Measurements from ENCODE around the gene P2RY11.
A peak's percentile ranks its signal among the peaks of the same experiment; 100 is the strongest.

P2RY11 gene

GRCh38 chr19:10093295-10094186 lies 18.0 kb upstream of the P2RY11 start:
- DNase-seq (ENCODE audit: low read depth in 2 of 2) = no peak

GRCh38 chr19:10095622-10095947 lies 15.9 kb upstream of the P2RY11 start:
- DNase-seq (ENCODE audit: low read depth in 2 of 2) = no peak

DNA sequence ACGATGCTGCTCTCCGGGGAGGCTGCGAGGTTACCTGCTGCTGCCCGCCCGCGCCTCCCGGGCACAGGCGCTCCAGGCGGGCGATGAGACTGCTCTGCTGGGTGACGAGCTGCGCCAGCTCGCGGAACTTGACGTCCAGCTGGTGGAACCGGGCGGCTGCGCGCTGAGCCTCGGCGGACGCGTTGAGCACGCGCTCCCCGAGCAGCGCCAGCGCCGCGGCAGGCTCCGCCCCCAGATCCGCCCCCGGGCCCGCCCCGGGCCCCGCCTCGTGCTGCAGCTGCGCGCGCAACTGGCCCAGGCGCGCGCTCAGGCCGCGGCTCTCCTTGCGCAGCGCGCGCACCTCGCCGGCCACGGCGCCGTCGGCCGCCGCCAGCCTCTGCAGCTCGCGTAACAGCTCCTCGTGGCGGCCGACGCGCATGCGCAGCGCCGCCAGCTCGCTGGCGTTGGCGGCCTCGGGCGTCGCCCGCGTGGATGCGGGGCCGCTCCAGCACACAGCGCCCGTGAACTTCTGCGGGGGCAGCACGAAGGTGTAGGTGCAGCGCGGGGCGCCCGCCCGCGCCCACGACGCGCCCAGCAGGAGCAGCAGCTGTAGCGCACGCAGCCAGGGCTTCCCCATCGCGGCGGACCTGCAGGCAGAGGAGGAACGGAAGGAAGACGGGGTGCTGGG lies 15.4 kb upstream of the P2RY11 start:
- DNase-seq (ENCODE audit: low read depth in 2 of 2) = peak; percentile 75 to 87

DNA sequence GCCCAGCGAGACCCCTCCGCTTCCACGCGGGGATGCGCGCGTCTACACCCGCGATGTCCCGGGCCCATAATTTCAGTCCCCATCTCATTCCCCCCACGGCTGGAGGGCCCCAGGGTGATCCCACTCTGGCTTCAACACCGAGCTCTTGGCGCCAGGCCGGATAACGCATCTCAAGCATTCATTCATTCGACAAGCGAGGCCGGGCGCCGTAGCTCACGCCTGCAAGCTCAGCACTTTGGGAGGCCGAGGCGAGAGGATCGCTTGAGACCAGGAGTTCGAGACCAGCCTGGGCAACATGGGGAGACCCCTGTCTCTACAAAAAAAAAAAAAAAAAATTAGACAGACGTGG lies 14.9 kb upstream of the P2RY11 start:
- DNase-seq (ENCODE audit: low read depth in 2 of 2) = no peak

- DNase-seq (ENCODE audit: low read depth in 2 of 2) = no peak
Observed at GRCh38 chr19:10100163-10100785, 11.2 kb upstream of the P2RY11 start.

GRCh38 chr19:10102787-10103236 lies 8.7 kb upstream of the P2RY11 start:
- no peak for DNase-seq (ENCODE audit: low read depth in 2 of 2)

DNA sequence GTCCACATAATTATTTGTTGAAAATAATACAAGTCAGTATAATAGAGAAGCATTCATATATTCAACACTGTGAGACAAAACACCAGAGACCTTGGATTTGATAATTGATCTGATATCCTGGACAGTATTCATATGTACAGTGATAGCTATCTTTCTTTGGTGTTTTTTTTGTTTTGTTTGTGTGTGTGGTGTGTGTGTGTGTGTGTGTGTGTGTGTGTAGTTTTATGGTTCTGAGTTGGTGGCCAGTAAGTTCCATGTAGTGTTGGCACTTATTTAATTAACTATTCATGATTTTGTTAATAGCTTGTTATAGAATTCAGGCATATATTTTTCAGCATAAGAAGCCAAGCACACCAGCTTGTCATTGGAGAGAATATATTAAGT lies 7.4 kb upstream of the P2RY11 start:
- DNase-seq (ENCODE audit: low read depth in 2 of 2) = no peak

DNA sequence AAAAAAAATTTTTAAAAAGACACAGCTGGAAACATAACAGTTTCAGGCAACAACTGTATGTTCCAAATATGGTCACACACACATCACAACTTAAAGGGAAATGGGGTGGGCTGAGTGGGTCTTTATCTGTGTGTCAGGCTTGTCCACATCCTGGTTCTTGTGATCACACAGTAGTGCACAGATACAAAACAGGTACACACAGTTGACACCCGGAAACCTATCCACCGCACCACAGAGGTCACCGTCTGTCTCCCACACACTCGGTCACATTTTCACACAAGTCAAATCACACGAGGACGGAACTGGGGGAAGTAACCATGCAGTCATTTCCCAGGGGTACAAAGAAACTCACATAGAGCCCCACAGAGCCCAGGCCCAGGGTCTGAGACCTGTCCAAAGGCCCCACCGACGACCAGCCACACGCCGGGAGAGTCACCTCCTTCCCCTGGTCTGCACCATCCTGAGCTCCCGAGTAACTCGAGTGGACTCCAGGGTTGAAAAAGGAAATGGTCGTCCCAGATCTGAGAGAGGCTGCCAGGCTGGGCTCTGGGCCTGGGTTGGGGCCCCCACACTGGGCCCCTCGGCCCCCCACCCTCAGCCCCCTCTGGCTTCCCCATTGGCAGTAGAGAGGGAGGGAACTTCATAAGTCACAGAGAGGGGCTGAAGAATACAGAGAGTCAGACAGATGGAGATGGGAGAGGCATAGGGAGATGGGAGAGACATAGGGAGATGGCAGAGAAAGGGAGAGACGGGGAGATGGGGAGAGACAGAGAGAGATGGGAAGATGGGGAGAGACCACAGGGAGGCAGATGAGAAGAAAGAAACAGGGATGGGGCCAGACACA lies 6.6 kb upstream of the P2RY11 start:
- DNase-seq (ENCODE audit: low read depth in 2 of 2) = peak; percentile 63 to 81

- DNase-seq (ENCODE audit: low read depth in 2 of 2) = peak; percentile 65 to 85
Observed at GRCh38 chr19:10105509-10106099, 5.9 kb upstream of the P2RY11 start.

- peak; percentile 90 to 92 for DNase-seq (ENCODE audit: low read depth in 2 of 2)
Observed at GRCh38 chr19:10106100-10106936, 5.2 kb upstream of the P2RY11 start, which contains the start of gene PPAN. PPAN (plus strand) TSS chr19:10106362; CDS start chr19:10106395, 33 bp downstream.

DNA sequence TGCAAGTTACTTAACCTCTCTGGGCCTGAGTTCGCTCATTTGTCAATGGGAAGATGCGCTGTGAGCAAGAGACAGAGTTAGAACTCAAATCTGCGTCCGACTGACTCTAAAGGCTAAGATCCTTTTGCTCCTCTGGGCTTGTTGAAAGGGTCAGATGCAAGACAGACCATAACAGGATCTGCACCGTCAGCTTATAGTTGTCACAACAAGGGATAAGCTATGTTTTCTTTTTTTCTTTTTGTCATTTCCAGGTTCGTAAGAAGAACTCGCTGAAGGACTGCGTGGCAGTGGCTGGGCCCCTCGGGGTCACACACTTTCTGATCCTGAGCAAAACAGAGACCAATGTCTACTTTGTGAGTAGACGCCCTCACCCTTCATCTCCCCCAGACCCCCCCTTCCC lies 4.2 kb upstream of the P2RY11 start:
- no peak for DNase-seq (ENCODE audit: low read depth in 2 of 2)

DNA sequence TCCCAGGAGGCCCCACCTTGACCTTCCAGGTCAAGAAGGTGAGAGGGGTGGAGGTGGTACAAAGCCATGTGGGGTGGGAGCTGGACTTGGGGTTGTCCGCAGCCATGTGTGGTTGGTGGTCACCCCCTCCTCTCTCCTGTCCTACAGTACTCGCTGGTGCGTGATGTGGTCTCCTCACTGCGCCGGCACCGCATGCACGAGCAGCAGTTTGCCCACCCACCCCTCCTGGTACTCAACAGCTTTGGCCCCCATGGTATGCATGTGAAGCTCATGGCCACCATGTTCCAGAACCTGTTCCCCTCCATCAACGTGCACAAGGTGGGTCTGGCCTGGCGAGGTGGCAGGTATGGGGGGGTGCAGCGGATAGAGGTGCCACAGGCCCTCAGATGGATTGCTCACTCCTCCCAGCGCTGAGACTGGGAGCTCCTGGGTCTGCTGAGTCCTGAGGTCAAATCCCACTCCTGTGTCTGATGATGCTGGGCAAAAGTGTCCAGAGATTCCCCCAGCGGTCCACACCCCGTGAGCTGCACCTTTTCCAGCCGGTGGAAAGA lies 3.6 kb upstream of the P2RY11 start:
- DNase-seq (ENCODE audit: low read depth in 2 of 2) = no peak

- DNase-seq (ENCODE audit: low read depth in 2 of 2) = no peak
Observed at GRCh38 chr19:10109528-10109927, 2.0 kb upstream of the P2RY11 start.

DNA sequence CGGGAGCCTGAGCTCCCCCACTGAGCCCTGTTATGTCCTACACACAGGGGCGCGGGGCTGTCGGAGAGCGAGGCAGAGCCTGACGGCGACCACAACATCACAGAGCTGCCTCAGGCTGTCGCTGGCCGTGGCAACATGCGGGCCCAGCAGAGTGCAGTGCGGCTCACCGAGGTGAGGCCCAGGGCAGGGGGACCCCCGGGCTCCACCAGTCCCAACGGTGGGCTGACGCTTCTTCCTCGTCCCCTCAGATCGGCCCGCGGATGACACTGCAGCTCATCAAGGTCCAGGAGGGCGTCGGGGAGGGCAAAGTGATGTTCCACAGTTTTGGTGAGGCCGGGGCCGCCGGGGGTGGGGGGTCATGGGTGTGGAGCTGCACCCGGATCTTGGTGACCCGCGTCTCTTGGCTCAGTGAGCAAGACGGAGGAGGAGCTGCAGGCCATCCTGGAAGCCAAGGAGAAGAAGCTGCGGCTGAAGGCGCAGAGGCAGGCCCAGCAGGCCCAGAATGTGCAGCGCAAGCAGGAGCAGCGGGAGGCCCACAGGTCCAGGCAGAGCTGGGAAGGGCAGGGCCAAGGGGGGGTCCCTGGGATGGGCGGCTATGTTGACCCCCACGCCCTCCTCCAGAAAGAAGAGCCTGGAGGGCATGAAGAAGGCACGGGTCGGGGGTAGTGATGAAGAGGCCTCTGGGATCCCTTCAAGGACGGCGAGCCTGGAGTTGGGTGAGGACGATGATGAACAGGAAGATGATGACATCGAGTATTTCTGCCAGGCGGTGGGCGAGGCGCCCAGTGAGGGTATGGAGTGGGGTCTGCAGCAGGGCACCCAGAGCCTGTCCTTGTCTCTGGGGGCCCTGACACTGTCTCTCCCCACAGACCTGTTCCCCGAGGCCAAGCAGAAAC lies 1.2 kb upstream of the P2RY11 start:
- DNase-seq (ENCODE audit: low read depth in 2 of 2) = no peak

- DNase-seq (ENCODE audit: low read depth in 2 of 2) = no peak
Observed at GRCh38 chr19:10110972-10111317, 548 bp upstream of the P2RY11 start.

- peak in 1 of 2 donors; percentile 52 for DNase-seq (ENCODE audit: low read depth in 2 of 2)
Observed at GRCh38 chr19:10112037-10112761, 706 bp downstream of the P2RY11 start.

DNA sequence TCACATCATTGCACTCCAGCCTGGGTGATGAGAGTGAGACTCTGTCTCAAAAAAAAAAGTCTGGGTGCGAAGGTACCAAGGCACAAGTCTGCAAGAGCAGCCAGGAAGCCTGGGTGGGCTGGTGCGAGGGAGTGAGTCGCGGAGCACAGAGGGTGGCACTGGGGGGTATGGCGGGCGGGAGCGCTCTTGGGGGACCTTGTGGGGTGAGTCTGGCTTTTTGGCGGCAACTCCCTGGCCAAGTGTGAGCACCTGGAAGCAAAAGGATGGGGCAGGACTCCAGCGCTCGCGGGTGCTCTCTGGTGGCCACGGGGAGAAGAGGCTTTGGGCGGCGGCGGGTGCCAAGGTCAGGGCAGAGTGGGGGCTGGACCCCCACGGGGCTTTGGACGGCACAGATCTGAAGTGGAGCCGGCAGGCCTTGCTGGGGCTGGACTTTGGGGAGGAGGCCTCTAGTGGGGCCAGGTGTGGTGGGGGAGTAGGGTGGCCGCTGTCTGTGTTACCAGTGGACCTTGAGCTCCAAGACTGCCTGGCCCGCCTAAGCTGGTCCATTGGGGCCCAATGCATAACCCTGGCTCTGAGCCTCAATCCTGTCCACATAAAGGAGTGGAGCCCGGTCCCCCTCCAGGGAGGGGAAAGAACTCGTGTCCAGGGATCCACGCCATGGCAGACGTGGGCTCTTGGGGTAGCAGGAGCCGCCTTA lies 1.6 kb downstream of the P2RY11 start:
- peak in 1 of 2 donors; percentile 58 for DNase-seq (ENCODE audit: low read depth in 2 of 2)

DNA sequence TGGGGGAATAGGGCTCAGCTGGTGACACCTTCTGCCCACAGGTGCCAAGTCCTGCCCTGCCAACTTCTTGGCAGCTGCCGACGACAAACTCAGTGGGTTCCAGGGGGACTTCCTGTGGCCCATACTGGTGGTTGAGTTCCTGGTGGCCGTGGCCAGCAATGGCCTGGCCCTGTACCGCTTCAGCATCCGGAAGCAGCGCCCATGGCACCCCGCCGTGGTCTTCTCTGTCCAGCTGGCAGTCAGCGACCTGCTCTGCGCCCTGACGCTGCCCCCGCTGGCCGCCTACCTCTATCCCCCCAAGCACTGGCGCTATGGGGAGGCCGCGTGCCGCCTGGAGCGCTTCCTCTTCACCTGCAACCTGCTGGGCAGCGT lies 2.1 kb downstream of the P2RY11 start:
- no peak for DNase-seq (ENCODE audit: low read depth in 2 of 2)
